B cell (primary cell): ENCODE results near the gene PEX1. TPM values are rescaled to one million over a fixed set of nuclear protein-coding genes. Genes with fewer than 3 reads are reported as not detected.

Experiments
- ATAC-seq: fragments of 200-7000 bp; cut with Tn5 transposase; one replicate; pipeline ENCODE4 v1.10.0; 2021; ENCODE audit warnings: low read depth, mild to moderate bottlenecking, moderate number of reproducible peaks, moderate library complexity
- CTCF ChIA-PET: fragments of 350-600 bp; sonication (Branson Sonifier 250); formaldehyde crosslinking; loops from one replicate; lab custom pipeline; 2021; ENCODE audit warnings: antibody characterized with exemption, inconsistent platforms; lab: Charles Lee
- POLR2A ChIA-PET: fragments of 350-600 bp; sonication (Branson Sonifier 250); formaldehyde crosslinking; loops from one replicate; lab custom pipeline; 2021; ENCODE audit warnings: antibody characterized with exemption; lab: Charles Lee
- DNase-seq: peaks from one replicate; pipeline ENCODE4 v3.0.0; 2013
- H2AFZ ChIP-seq: 2 replicates; pipeline ENCODE4 v1.6.1; 2012; ENCODE audit warnings: mild to moderate bottlenecking, low read depth, low read length; ENCODE audit not compliant: insufficient read depth, poor library complexity, severe bottlenecking
- H3K27ac ChIP-seq, 2 donors: 1 replicate in 1 of 2; 2 replicates in 1 of 2; pipeline ENCODE4 v1.5.1; 2012 to 2013; ENCODE audit warnings: low read length in 2 of 2, mild to moderate bottlenecking in 2 of 2, moderate library complexity in 1 of 2
- H3K27me3 ChIP-seq, 4 experiments: fragments of 200-600 bp in 1 of 4; sonication (generic) in 1 of 4; replicated peaks in 1 of 4; 1 replicate in 2 of 4; 2 replicates in 2 of 4; pipeline versions ENCODE4 v1.6.1 to v1.7.0; 2013 to 2016; ENCODE audit warnings: low read length in 3 of 4, mild to moderate bottlenecking in 2 of 4, mixed read lengths in 1 of 4, moderate library complexity in 1 of 4; ENCODE audit not compliant: insufficient read depth in 4 of 4, control insufficient read depth in 3 of 4; ENCODE audit errors: control extremely low read depth in 1 of 4
- H3K36me3 ChIP-seq, 2 experiments: replicated peaks in 1 of 2; 1 replicate in 1 of 2; 2 replicates in 1 of 2; pipeline versions ENCODE4 v1.6.1 to v1.7.1; 2013; ENCODE audit warnings: low read length in 1 of 2; ENCODE audit not compliant: insufficient read depth in 2 of 2, control insufficient read depth in 1 of 2; ENCODE audit errors: control extremely low read depth in 1 of 2, extremely low read depth in 1 of 2
- H3K4me1 ChIP-seq, 2 donors: fragments of 200-600 bp in 1 of 2; sonication (generic) in 1 of 2; 1 replicate in 1 of 2; 2 replicates in 1 of 2; pipeline versions ENCODE4 v1.5.1 to v1.6.1; 2013 to 2017; ENCODE audit warnings: low read length in 2 of 2; ENCODE audit not compliant: control insufficient read depth in 2 of 2, insufficient read depth in 2 of 2
- H3K4me2 ChIP-seq: replicated peaks from 2 replicates; pipeline ENCODE3; 2012; ENCODE audit warnings: mild to moderate bottlenecking, low read depth, low read length; ENCODE audit not compliant: poor library complexity, severe bottlenecking
- H3K4me3 ChIP-seq, 5 experiments: fragments of 200-600 bp in 1 of 5; sonication (generic) in 1 of 5; 1 replicate in 3 of 5; 2 replicates in 2 of 5; pipeline versions ENCODE4 v1.5.1 to v1.7.0; 2011 to 2016; ENCODE audit warnings: low read length in 4 of 5, mild to moderate bottlenecking in 4 of 5, low read depth in 2 of 5, control low read depth in 1 of 5, moderate library complexity in 1 of 5; ENCODE audit not compliant: insufficient read depth in 1 of 5; ENCODE audit errors: control extremely low read depth in 1 of 5, extremely low read depth in 1 of 5
- H3K79me2 ChIP-seq: fragments of 200-600 bp; sonication (generic); one replicate; pipeline ENCODE4 v1.6.0; 2016; ENCODE audit warnings: low read length; ENCODE audit not compliant: control insufficient read depth, insufficient read depth
- H3K9ac ChIP-seq: fragments of 200-600 bp; sonication (generic); 2 replicates; pipeline ENCODE4 v1.6.1; 2017; ENCODE audit warnings: mild to moderate bottlenecking, low read length, moderate library complexity
- H3K9me3 ChIP-seq, 3 donors: one replicate each; pipeline versions ENCODE4 v1.6.1 to v1.7.1; 2013; ENCODE audit warnings: low read length in 2 of 3; ENCODE audit not compliant: control insufficient read depth in 2 of 3, insufficient read depth in 1 of 3; ENCODE audit errors: control extremely low read depth in 1 of 3
- H4K20me1 ChIP-seq: 2 replicates; pipeline ENCODE4 v1.6.0; 2012; ENCODE audit warnings: mild to moderate bottlenecking, low read length; ENCODE audit not compliant: insufficient read depth, control insufficient read depth, poor library complexity, severe bottlenecking
- H3K27ac Mint-ChIP-seq: one replicate; pipeline ENCODE4 v1.8.0; 2021; ENCODE audit warnings: mixed read lengths
- H3K27me3 Mint-ChIP-seq: one replicate; pipeline ENCODE4 v1.8.0; 2021; ENCODE audit warnings: mixed read lengths
- H3K4me1 Mint-ChIP-seq: one replicate; pipeline ENCODE4 v1.8.0; 2021; ENCODE audit warnings: mixed read lengths
- H3K4me3 Mint-ChIP-seq: one replicate; pipeline ENCODE4 v1.8.0; 2021; ENCODE audit warnings: mixed read lengths
- H3K9me3 Mint-ChIP-seq: one replicate; pipeline ENCODE4 v1.8.0; 2022; ENCODE audit warnings: mixed read lengths; ENCODE audit not compliant: insufficient read depth
- CTCF ChIP-seq: fragments of 200-600 bp; IDR thresholded peaks from one replicate; pipeline ENCODE4 v1.8.0; 2022; ENCODE audit warnings: antibody characterized with exemption, mild to moderate bottlenecking
- EZH2 ChIP-seq: IDR thresholded peaks from 2 replicates; pipeline ENCODE4 v1.6.1; 2012; ENCODE audit warnings: borderline replicate concordance, low read depth, mild to moderate bottlenecking, moderate library complexity, low read length; ENCODE audit not compliant: insufficient read depth, poor library complexity, severe bottlenecking
- WGBS: methylation state at CpG from one replicate; pipeline ENCODE4 v1.1.5; 2013; ENCODE audit warnings: missing lambda C conversion rate; ENCODE audit not compliant: insufficient coverage; 5-methylcytosine and 5-hydroxymethylcytosine counted together
- intact Hi-C: fragments of 100-400 bp; cut with micrococcal nuclease; formaldehyde crosslinking; loops from one replicate; pipeline ENCODE4 v1.10.0; 2022
- polyA plus RNA-seq: library from polyadenylated mRNA; depleted of rRNA; stranded (reverse); fragments of >200 nt; gene quantifications from 2 replicates; pipeline ENCODE4 v1.2.3, GENCODE V29; 2012
- total RNA-seq, 2 donors: library from RNA; stranded (reverse); fragments of 120-200 nt in 1 of 2; gene quantifications; 1 replicate in 1 of 2; 2 replicates in 1 of 2; pipeline versions ENCODE4 v1.2.3 to v1.2.4, GENCODE V29; 2013 to 2022

Gene PEX1
- total and polyA plus RNA-seq, 2 donors (not counting 1 experiment from before 2014, with no cell fraction given): 26.0 to 33.7 TPM

DNA sequence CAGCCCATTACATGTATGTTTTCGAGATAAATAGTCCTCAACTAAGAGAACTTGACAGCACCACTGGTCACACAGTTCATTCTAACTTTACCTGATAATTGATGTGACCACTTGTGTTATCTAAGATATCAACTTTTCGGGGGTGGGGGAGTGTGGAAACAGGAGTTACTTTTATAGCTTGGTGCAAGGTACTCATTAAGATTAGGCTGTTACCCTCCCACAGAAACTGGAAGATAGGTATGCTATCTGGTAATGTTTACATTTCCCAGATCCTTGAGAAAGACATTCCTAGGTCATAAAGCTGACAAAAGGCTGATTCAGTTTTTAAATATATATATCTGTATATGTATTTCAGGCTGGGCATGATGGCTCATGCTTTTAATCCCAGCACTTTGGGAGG, 61.6 kb downstream of the PEX1 start:
- Mint-ChIP-seq H3K27ac (no peak overlapping the region), H3K27me3 (no peaks in the 10 kb centered on the region), H3K4me1 (no peaks in the 10 kb centered on the region), H3K4me3 (no peak overlapping the region), H3K9me3 (peaks cover 2% of the 10 kb centered on the region)
- Histone ChIP-seq H3K4me2 (no peak overlapping the region), H2AFZ (no peak overlapping the region), H3K36me3 (no peaks in the 10 kb centered on the region), H3K4me1 (no peaks in the 10 kb centered on the region), H3K79me2 (no peaks in the 10 kb centered on the region), H4K20me1 (no peaks in the 10 kb centered on the region), H3K27me3 (no peaks in the 10 kb centered on the region), H3K4me3 (no peak overlapping the region), H3K27ac (no peak overlapping the region), H3K9me3 (peaks cover 0 to 11% (median 0%) of the 10 kb centered on the region in 3 donors), H3K9ac (no peak overlapping the region)
- no peak for ATAC-seq
- no peak for DNase-seq
- CTCF ChIA-PET: no interaction called here
- TF ChIP-seq EZH2 (no peak), CTCF (no peak)
- intact Hi-C loops: no loop called here
- POLR2A ChIA-PET: no interaction called here
- WGBS: no CpG with 5 or more reads among the region's 2 CpGs

DNA sequence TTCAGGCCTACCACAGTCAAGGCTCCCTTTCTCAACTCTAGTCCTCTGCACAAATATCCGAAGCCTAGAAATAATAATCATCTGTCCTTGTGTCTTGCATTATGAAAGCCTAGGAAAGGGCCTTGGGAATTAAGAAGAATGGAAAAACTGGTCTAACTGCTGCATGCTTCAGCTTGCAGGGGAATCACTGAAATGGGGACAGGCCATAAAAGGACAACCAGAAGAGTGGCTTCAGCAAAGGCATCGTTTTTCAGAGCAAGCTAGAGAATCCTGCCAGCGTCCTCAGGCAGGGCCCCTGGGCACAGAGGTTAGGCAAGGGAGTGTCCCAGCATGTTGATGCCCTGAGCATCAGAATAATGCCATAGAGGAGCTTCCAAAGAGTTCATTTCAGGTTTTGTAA, 63.8 kb downstream of the PEX1 start:
- Histone ChIP-seq H3K27ac (no peak overlapping the region), H3K4me3 (no peak overlapping the region), H2AFZ (no peak overlapping the region), H3K9me3 (peaks cover 0 to 11% (median 0%) of the 10 kb centered on the region in 3 donors), H4K20me1 (no peaks in the 10 kb centered on the region), H3K9ac (no peak overlapping the region), H3K4me1 (no peaks in the 10 kb centered on the region), H3K79me2 (no peaks in the 10 kb centered on the region), H3K36me3 (no peaks in the 10 kb centered on the region), H3K27me3 (no peaks in the 10 kb centered on the region), H3K4me2 (no peak overlapping the region)
- intact Hi-C loops: loop anchor here (5.0 kb wide), 1 partner anchor 42 kb away; no protein-coding TSS in a partner anchor
- Mint-ChIP-seq H3K4me1 (no peaks in the 10 kb centered on the region), H3K27me3 (no peaks in the 10 kb centered on the region), H3K9me3 (peaks cover 2% of the 10 kb centered on the region), H3K27ac (no peak overlapping the region), H3K4me3 (no peak overlapping the region)
- TF ChIP-seq CTCF: no peak
- no peak for TF ChIP-seq EZH2
- 89% methylated on average over 2 of the region's 3 CpGs for WGBS
- DNase-seq (no peak), ATAC-seq (no peak)
- ChIA-PET POLR2A (no interaction called here), CTCF (interaction anchor here (1.3 kb wide), 1 partner anchor 39 kb away, joined by 4 read pairs; no protein-coding TSS in a partner anchor)
